ENCODE measurements around the gene KLK7. TPM values are rescaled to one million over a fixed set of nuclear protein-coding genes. Genes with fewer than 3 reads are reported as not detected.

Gene KLK7
- total and polyA plus RNA-seq, 10 of the 15 experiments (the other 5 are each of a cell fraction or from before 2014, with no cell fraction given): not detected

DNA sequence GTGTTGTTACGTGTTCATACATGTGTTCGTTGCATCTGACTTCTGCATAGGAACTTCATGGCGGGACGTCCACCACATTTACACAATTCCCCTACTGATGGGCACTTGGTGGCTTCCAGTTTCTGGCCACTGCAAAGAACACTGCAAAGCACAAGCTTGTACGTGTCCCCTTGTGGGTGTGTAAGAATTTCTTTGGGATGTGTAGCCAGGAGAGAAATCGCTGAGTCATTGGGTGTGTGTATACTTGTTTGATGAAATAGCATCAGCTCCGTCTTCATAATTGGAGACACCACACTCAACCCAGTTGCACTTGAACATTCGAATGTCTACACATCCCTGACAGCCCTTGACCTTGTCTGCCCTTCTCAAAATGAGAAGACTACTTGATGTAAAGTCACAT, 50.1 kb downstream of the KLK7 start:
- 58% methylated on average over 8 of the region's 8 CpGs for WGBS (ENCODE audit: insufficient coverage, insufficient replicate concordance, low lambda C conversion rate, missing lambda C conversion rate)
- SMC1A ChIA-PET (ENCODE audit: uncharacterized antibody, unreplicated experiment): interaction anchor here (1.9 kb wide), 1 partner anchor 12 kb away, joined by 4 read pairs; no protein-coding TSS in a partner anchor
- TF ChIP-seq SMAD1 (IDR thresholded peaks at IDR 0.05; ENCODE audit: low read depth, partially characterized antibody) (no peak), RFX5 (IDR thresholded peaks at IDR 0.05; ENCODE audit: low read depth, low read length) (no peak), FOS (IDR thresholded peaks at IDR 0.05; ENCODE audit: borderline replicate concordance, extremely low read depth, insufficient read length) (no peak), CHD4 (IDR thresholded peaks at IDR 0.05) (no peak), NRF1 (conservative IDR thresholded peaks at IDR 0.05; ENCODE audit: low read depth, low read length) (no peak), SREBF2 (IDR thresholded peaks at IDR 0.05; ENCODE audit: low read length) (no peak), IRF4 (IDR thresholded peaks at IDR 0.05; ENCODE audit: low read depth, low read length) (no peak), SUZ12 (IDR thresholded peaks at IDR 0.05; ENCODE audit: unreplicated experiment) (no peak), TCF3 (IDR thresholded peaks at IDR 0.05; ENCODE audit: borderline replicate concordance, insufficient read depth, low read depth, low read length) (no peak), TCF12 (IDR thresholded peaks at IDR 0.05; ENCODE audit: low read depth, low read length) (no peak), PAX8 (IDR thresholded peaks at IDR 0.05) (no peak), MTA3 (IDR thresholded peaks at IDR 0.05; ENCODE audit: borderline replicate concordance, low read length) (no peak), RCOR1 (conservative IDR thresholded peaks at IDR 0.05; ENCODE audit: low read depth, low read length) (no peak), SUPT20H (IDR thresholded peaks at IDR 0.05; ENCODE audit: borderline replicate concordance, control insufficient read depth, low read depth, low read length) (no peak)
- TF ChIP-seq, protein P1, sequence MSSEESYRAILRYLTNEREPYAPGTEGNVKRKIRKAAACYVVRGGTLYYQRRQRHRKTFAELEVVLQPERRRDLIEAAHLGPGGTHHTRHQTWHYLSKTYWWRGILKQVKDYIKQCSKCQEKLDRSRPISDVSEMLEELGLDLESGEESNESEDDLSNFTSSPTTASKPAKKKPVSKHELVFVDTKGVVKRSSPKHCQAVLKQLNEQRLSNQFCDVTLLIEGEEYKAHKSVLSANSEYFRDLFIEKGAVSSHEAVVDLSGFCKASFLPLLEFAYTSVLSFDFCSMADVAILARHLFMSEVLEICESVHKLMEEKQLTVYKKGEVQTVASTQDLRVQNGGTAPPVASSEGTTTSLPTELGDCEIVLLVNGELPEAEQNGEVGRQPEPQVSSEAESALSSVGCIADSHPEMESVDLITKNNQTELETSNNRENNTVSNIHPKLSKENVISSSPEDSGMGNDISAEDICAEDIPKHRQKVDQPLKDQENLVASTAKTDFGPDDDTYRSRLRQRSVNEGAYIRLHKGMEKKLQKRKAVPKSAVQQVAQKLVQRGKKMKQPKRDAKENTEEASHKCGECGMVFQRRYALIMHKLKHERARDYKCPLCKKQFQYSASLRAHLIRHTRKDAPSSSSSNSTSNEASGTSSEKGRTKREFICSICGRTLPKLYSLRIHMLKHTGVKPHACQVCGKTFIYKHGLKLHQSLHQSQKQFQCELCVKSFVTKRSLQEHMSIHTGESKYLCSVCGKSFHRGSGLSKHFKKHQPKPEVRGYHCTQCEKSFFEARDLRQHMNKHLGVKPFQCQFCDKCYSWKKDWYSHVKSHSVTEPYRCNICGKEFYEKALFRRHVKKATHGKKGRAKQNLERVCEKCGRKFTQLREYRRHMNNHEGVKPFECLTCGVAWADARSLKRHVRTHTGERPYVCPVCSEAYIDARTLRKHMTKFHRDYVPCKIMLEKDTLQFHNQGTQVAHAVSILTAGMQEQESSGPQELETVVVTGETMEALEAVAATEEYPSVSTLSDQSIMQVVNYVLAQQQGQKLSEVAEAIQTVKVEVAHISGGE (CRISPR knock-in tag; IDR thresholded peaks at IDR 0.05): no peak
- TF ChIP-seq, protein P2, sequence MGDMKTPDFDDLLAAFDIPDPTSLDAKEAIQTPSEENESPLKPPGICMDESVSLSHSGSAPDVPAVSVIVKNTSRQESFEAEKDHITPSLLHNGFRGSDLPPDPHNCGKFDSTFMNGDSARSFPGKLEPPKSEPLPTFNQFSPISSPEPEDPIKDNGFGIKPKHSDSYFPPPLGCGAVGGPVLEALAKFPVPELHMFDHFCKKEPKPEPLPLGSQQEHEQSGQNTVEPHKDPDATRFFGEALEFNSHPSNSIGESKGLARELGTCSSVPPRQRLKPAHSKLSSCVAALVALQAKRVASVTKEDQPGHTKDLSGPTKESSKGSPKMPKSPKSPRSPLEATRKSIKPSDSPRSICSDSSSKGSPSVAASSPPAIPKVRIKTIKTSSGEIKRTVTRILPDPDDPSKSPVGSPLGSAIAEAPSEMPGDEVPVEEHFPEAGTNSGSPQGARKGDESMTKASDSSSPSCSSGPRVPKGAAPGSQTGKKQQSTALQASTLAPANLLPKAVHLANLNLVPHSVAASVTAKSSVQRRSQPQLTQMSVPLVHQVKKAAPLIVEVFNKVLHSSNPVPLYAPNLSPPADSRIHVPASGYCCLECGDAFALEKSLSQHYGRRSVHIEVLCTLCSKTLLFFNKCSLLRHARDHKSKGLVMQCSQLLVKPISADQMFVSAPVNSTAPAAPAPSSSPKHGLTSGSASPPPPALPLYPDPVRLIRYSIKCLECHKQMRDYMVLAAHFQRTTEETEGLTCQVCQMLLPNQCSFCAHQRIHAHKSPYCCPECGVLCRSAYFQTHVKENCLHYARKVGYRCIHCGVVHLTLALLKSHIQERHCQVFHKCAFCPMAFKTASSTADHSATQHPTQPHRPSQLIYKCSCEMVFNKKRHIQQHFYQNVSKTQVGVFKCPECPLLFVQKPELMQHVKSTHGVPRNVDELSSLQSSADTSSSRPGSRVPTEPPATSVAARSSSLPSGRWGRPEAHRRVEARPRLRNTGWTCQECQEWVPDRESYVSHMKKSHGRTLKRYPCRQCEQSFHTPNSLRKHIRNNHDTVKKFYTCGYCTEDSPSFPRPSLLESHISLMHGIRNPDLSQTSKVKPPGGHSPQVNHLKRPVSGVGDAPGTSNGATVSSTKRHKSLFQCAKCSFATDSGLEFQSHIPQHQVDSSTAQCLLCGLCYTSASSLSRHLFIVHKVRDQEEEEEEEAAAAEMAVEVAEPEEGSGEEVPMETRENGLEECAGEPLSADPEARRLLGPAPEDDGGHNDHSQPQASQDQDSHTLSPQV (IDR thresholded peaks at IDR 0.05): no peak
- TF ChIP-seq, protein P3, sequence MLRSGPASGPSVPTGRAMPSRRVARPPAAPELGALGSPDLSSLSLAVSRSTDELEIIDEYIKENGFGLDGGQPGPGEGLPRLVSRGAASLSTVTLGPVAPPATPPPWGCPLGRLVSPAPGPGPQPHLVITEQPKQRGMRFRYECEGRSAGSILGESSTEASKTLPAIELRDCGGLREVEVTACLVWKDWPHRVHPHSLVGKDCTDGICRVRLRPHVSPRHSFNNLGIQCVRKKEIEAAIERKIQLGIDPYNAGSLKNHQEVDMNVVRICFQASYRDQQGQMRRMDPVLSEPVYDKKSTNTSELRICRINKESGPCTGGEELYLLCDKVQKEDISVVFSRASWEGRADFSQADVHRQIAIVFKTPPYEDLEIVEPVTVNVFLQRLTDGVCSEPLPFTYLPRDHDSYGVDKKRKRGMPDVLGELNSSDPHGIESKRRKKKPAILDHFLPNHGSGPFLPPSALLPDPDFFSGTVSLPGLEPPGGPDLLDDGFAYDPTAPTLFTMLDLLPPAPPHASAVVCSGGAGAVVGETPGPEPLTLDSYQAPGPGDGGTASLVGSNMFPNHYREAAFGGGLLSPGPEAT (IDR thresholded peaks at IDR 0.05; ENCODE audit: low read depth): no peak

More for the DNA sequence above, 50.1 kb downstream of the KLK7 start:
- no peaks in the 10 kb centered on the region for H3K27me3 ChIP-seq (replicated peaks in 1 of 2; ENCODE audit: control insufficient read depth in 2 of 2, insufficient read depth in 2 of 2, low read length in 1 of 2)
- FAIRE-seq (no peak), ATAC-seq (no peak), DNase-seq (ENCODE audit: low read depth, low spot score) (no peak)
- H3K36me3 ChIP-seq (ENCODE audit: control insufficient read depth in 2 of 2, insufficient read depth in 2 of 2, low read length in 1 of 2): no peaks in the 10 kb centered on the region
- no peak overlapping the region for H2AFZ ChIP-seq (ENCODE audit: control insufficient read depth, low read depth, low read length)
- no peak overlapping the region for H3K4me2 ChIP-seq (ENCODE audit: control insufficient read depth, insufficient read depth)
- no peaks in the 10 kb centered on the region for H3K79me2 ChIP-seq (ENCODE audit: control insufficient read depth, insufficient read depth, low read length)
- ChIA-PET POLR2A (no interaction called here), RAD21 (ENCODE audit: unreplicated experiment) (no interaction called here), CTCF (interaction anchor here (1.0 to 3.0 kb wide), 3 partner anchors 9 to 150 kb away, joined by 3 to 11 read pairs (median 11); no protein-coding TSS in a partner anchor)
- H3K27ac ChIP-seq (ENCODE audit: control insufficient read depth, insufficient read depth): no peak overlapping the region
- H3K4me1 ChIP-seq (ENCODE audit: control insufficient read depth, insufficient read depth, low read length): no peaks in the 10 kb centered on the region
- no peaks in the 10 kb centered on the region for H4K20me1 ChIP-seq (ENCODE audit: control insufficient read depth, insufficient read depth)
- BruUV-seq (replicated peaks): no TSS peak
- no peaks in the 10 kb centered on the region for H3K9me3 ChIP-seq (replicated peaks; ENCODE audit: control insufficient read depth, insufficient read depth, low read length)
- no peak overlapping the region for H3K4me3 ChIP-seq
- no peak overlapping the region for H3K9ac ChIP-seq (ENCODE audit: control insufficient read depth, insufficient read depth, low read length)
- in situ Hi-C loops (cut with MboI): loop anchor here (10.0 kb wide), 1 partner anchor 161 kb away; no protein-coding TSS in a partner anchor
- intact Hi-C loops (cut with micrococcal nuclease; ENCODE audit: unreplicated experiment): loop anchor here (5.0 kb wide), 1 partner anchor 159 kb away; no protein-coding TSS in a partner anchor
